GM21515 (cell line): ENCODE data around the gene MYH9.

Experiments used
- ATAC-seq: cut with Tn5 transposase; IDR thresholded peaks from one replicate; pipeline ENCODE4 v1.9.1; 2021; ENCODE audit not compliant: unreplicated experiment

Gene MYH9

GRCh38 chr22:36386900-36387708 lies 663 bp downstream of the MYH9 start:
- peak; percentile 26 for ATAC-seq

GRCh38 chr22:36386351-36386899 lies 1.3 kb downstream of the MYH9 start:
- ATAC-seq: peak; percentile 22

DNA sequence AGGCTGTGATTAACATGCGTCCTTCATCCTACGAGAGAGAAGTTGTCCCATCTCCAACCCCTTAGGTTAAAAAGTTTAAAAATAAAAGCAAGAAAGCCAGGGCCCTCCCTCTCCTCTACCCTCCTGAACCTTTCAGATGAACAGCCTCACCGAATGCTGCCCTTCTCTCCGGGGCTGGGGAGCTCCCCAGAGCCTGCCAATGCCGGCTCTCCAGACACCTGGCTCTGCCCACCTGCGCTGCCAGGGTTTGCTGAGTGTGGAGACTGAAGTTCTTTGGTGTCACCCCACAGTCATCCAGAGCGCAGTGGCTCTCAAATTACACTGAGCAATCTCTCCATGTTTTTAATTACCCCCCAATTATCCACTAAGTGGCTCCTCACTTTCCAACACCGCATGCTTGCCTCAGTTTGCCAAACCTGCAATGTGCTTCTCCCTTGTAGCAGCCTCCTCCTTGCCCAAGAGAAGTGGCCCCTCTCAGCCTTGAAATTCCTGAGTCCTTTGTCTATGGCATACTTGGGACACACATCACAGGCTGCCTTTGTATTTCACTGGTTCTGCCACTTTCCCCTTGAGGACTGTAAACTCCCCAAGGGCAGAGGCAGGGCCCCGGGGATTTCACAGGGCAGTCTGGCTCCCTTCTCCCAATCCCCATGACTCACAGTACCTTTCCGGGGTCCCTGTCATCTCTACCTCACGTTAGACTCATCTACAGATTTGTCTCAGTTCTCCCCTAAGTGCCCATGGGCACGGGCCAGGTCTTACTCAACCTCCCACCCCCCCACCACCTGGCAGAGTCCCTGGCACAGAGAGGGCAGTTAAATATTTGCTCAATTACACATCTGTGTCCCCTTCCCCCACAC lies 2.0 kb downstream of the MYH9 start:
- ATAC-seq: no peak

DNA sequence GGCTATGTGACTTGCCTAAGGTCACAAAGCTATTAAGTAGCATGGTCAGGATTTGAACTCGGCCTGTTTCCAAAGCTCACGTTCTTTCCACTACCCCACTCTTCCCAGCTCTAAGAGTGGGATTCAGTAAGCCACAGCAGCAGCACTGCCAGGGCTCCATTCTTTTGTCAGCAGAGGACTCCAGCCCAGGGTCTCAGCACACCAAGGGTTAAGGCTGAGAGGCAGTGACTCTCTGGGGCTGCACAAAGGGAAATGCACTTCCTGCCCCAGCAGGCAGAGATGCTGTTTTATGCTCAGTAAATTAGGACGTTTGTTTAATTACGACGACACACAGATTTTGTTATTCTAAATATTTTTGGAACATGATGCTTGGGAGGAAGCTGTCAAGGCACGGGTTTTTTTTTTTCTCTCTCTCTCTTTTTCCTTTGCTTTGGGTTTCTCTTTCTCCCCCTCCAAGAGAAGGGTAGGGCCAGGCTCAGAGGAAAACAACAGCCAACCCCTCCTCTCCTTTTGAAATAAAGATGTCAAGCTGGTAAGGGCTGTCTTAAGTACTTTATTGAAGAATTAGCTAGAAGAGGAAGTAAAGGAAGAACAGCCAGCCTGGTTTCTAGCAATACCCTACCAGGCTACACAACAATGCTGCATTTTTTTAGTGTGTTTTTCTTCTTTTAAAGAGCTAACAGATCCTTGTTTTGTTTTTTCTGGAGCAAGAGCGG lies 2.8 kb downstream of the MYH9 start:
- ATAC-seq: no peak

GRCh38 chr22:36383110-36383581 lies 4.6 kb downstream of the MYH9 start:
- no peak for ATAC-seq

- no peak for ATAC-seq
These were observed 6.1 kb downstream of the MYH9 start for GRCh38 chr22:36381513-36382128.

DNA sequence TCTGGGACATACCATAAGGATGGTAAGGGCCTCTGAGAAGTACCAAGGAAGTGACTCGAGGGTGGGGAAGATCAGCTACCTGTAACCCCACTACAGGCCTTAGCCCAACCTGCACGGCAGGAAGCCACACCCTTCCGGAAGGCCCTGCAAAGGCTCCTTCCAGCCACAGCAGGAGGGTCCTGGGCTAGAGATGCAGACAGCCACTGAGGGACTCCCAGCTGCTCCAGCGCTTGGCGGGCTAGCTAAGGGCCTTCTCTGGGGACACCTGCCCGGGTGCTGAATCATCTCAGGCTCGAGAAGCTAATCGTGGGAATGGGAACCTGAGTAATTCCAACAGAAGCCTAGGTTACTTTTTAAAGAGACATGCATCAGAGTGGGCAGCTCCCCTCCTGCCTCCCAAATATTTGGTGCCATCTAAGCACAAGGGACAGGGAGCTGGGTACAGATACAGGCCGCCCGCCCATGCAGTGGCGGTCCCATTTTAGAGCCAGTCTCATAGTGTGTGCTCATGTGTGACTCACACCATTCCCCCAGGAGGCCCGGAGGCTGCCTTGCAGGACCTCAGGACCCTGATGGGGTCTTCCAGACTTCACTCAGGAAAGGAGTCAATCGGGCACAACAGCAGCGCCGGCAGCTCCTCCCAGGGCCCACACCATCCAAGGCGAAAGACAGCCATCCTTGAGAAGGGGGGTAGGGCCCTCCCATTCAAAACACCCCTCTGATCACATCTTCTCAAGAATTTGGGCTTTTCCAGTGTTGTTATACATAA lies 8.0 kb downstream of the MYH9 start:
- no peak for ATAC-seq

DNA sequence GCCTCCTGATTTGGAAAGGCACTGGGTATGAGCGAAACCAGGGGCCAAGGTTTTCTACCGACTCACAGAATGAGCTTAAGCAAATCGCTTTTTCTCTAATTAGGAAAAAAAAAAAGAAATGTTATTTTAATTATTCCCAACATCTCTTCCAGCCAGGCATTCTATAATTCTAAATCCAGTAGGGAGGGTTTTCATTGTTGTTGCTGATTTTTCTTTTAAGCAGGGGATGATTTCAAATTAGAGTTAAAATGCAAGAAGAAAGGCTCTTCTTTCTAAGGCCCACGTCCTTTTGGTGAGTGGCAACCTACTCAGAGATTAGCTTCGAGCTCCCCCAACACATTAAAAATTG lies 8.9 kb downstream of the MYH9 start:
- ATAC-seq: no peak

- ATAC-seq: no peak
These were observed 9.5 kb downstream of the MYH9 start for GRCh38 chr22:36378080-36378868.

DNA sequence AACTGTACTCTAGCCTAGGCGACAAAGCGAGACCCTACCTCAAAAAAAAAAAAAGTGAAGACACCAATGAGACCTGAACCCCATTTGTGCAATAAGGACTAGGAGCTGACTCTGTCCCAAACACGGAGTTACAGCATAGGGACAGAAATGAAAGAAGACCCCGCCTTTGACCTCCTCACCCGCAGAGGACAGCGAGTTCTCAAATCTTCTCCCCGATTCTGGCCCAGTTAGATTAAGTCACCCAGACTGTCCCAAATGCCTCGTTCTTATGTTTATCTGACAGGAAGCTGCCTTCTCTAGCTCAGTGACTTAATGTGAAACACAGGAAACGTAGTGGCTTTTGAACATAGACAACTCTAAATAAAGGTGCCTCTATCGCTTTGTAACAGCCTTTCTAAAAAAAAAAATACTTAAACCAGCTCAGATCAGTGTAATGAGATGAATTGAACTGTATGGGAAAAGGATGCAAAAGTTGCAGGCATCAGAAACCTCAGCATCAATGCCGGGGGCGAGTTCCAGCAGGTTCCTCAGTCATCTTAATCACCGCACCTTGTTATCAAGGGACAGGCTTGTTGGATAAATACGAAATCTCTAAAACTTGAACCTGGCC lies 10.6 kb downstream of the MYH9 start:
- no peak for ATAC-seq

- no peak for ATAC-seq
These were observed 11.5 kb downstream of the MYH9 start for GRCh38 chr22:36376265-36376664.

DNA sequence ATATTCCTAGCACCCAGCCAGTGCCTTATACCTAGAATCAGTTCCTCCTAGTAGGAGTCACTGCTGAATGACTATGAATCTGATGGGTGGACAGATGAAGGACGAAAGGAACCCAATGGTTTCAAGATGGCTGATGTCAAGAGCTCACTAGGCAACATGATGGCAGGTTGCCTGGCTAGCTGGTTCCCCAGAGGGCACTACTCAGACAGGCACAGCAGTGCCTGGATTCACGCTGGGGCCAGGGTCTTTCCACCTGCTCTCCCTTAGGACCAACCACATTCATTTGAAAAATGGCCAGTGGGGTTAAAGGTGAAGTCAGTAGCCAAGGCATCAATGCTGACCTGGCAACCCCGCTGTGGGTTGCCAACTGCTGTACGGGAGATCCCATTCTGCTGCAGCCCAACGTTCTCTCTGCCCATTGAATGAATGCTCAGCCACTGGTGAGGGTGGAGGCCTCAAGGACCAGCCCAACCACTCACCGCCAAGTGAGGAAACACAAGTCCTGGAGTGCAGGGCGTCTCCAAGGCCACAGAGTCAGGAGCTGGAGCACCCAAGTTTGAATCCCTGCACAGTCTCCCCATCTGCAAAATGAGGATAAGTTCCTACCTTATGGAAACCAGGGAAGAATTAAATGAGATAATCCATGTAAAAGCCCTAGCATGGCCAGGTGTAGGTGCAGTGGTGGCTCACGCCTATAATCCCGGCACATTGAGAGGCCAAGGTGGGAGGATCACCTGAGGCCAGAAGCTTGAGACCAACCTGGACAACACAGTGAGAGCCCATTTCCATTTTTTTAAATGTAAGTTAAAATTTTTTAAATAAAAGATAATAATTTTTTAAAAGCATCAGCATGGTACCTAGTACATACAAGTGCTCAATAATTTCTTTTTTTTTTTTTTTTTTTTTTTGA lies 12.4 kb downstream of the MYH9 start:
- ATAC-seq: no peak

DNA sequence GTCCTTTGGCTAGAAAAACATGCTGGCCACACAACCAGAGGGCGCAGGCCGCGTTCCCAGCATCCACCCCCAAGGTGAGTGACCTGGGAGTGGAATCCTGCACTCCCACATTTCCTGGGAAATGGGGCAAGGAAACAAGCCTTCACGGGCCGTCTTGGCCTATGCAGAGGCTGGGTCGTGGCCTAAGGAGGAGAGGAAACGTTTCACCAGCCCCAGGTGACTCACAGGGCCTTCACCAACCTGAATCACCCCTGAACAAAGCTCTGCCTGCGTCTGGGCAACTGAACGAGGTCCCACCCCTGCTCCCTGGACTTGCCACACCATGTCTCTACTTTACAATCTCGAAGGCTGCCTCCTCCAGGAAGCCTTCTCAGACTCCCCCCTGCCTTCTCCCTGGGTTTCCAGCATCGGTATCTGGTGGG lies 13.2 kb downstream of the MYH9 start:
- ATAC-seq: no peak

GRCh38 chr22:36373258-36373579 lies 14.5 kb downstream of the MYH9 start:
- no peak for ATAC-seq

- ATAC-seq: no peak
These were observed 15.8 kb downstream of the MYH9 start for GRCh38 chr22:36371920-36372319.

DNA sequence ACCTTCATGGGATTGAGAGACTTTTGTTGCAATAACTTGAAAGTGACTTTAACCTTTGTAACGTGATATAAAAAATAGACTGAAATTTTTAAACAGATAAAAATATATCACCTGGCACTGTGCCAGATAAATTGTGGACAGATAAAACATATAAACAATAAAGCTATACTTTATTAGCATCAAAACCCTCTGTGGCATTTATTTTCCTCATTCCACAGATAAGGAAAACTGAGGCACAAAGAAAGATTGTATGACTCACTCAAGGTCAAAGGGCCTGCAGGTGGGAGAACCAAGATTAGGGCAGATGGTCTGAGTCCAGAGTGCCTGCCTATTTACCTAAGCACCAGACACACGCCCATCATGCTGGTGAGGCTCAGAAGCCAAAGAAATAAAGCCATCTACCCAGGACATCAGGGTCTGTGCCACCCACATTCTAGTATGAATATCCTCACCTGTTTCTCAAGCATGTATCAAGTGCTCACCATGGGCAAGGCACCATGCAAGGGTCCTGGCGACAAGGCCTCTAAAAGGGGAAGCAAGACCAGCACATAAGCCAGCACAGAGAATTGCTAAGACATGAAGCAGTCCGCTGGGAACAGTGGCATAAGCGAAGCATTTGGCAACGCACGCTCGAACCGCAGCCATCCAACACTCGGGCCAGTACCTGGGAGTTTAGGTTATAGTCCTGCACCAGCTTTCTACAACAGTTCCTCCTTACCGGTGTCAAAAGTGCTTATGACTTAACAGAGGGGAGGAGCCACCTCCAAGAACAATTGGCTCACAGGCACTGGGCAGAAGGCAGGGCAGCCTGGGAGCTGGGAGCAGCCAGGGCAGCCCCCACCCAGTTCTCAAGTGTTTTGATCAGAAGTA lies 17.6 kb downstream of the MYH9 start:
- no peak for ATAC-seq
